ENCODE measurements around the gene RAC2. TPM values are rescaled to one million over a fixed set of nuclear protein-coding genes. Genes with fewer than 3 reads are reported as not detected.

RAC2 gene
- total and polyA plus RNA-seq, 9 of the 15 experiments (the other 6 are each of a cell fraction or from before 2014, with no cell fraction given) = 22.7 to 103 (median 43.3) TPM

GRCh38 chr22:37244114-37244921 lies at the start of gene RAC2 (continued):
- TF ChIP-seq MECOM (CRISPR knock-in tag; IDR thresholded peaks at IDR 0.05) = no peak

GRCh38 chr22:37293172-37293571 lies 49.1 kb upstream of the RAC2 start:
- intact Hi-C loops (cut with micrococcal nuclease) (no loop called here), in situ Hi-C loops (cut with MboI) (no loop called here)
- Histone ChIP-seq H3K4me3 (no peak overlapping the region), H3K9me3 (replicated peaks; ENCODE audit: control insufficient read depth, insufficient read depth, low read depth, low read length) (peaks cover 2% of the 10 kb centered on the region; the same call in 1 of the 2 replicates), H4K20me1 (replicated peaks; ENCODE audit: control insufficient read depth, insufficient read depth, low read length) (no peaks in the 10 kb centered on the region), H3K27me3 (ENCODE audit: control insufficient read depth in 2 of 2, insufficient read depth in 2 of 2, low read length in 2 of 2) (peaks cover 0 to 13% of the 10 kb centered on the region in 2 experiments; a peak in 2 of 5 replicates), H3K79me2 (ENCODE audit: control insufficient read depth, insufficient read depth, low read length) (no peaks in the 10 kb centered on the region), H3K27ac (ENCODE audit: extremely low read depth, low read depth, low read length) (no peak overlapping the region), H3K9me1 (ENCODE audit: control insufficient read depth, insufficient read depth, low read length) (no peaks in the 10 kb centered on the region), H3K4me1 (replicated peaks in 1 of 2; ENCODE audit: control insufficient read depth in 2 of 2, insufficient read depth in 2 of 2, low read length in 2 of 2) (peaks cover 0 to 5% of the 10 kb centered on the region in 2 experiments; a peak in 3 of 5 replicates), H3K4me2 (ENCODE audit: insufficient read depth, low read length) (no peak overlapping the region), H3K9ac (ENCODE audit: insufficient read depth in 1 of 2, low read depth in 2 of 2, low read length in 2 of 2) (no peak overlapping the region), H3K36me3 (ENCODE audit: control insufficient read depth, insufficient read depth, low read length) (no peaks in the 10 kb centered on the region), H2AFZ (ENCODE audit: low read depth, low read length) (no peak overlapping the region)
- POLR2A ChIA-PET = interaction anchor here (0.6 kb wide), 1 partner anchor 182 kb away, joined by 3 read pairs; no protein-coding TSS in a partner anchor
- DNase-seq (ENCODE audit: extremely low read depth in 1 of 4, low spot score in 3 of 4) = no peak
- WGBS (ENCODE audit: insufficient coverage, low coverage, missing lambda C conversion rate) = 0% methylated on average over 2 of the region's 3 CpGs
- CTCF ChIA-PET (ENCODE audit: low intra/inter-chr PET ratio) = no interaction called here
- BruUV-seq (replicated peaks) = no TSS peak
- ATAC-seq = no peak
- no peak for FAIRE-seq
- no peak for TF ChIP-seq SP2 (IDR thresholded peaks at IDR 0.05; ENCODE audit: extremely low read depth, low read depth, low read length, poor library complexity, severe bottlenecking)
- TF ChIP-seq RBM25 (IDR thresholded peaks at IDR 0.05; ENCODE audit: low read depth, low read length, severe bottlenecking) = peak; percentile 6
- TF ChIP-seq SNRNP70 (optimal IDR thresholded peaks at IDR 0.05; ENCODE audit: low read depth, low read length) = no peak
- TF ChIP-seq MTA1 (IDR thresholded peaks at IDR 0.05; ENCODE audit: borderline replicate concordance) = no peak
- TF ChIP-seq ZFPM2 (CRISPR knock-in tag; IDR thresholded peaks at IDR 0.05) = no peak
- no peak for TF ChIP-seq ZC3H4 (CRISPR knock-in tag; IDR thresholded peaks at IDR 0.05; ENCODE audit: borderline replicate concordance)

All from K562 (cell line).